ENCODE results near the gene PLCH1. TPM values are rescaled to one million over a fixed set of nuclear protein-coding genes. Genes with fewer than 3 reads are reported as not detected.

Gene PLCH1
- total and polyA plus RNA-seq, 9 of the 15 experiments (the other 6 are each of a cell fraction or from before 2014, with no cell fraction given) = 0.17 to 0.62 (median 0.40) TPM

DNA sequence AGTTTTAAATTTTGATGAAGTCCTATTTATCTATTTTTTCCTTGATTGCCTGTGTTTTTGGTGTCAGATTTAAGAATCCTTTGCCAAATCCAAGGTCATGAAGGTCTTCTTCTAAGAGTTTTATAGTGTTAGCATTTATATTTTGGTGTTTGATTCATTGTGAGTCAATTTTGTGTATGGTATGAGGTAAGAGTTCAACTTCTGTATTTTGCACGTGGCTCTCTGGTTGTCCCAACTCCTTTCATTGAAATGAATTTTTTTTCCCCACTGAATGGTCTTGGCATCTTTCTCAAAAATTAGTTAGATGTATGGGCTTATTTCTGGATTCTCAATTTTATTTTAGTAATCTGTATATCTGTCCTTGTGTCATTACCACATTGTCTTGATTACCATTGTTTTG, 394.3 kb downstream of the PLCH1 start (continued):
- TF ChIP-seq HDAC3 (IDR thresholded peaks at IDR 0.05; ENCODE audit: borderline replicate concordance, partially characterized antibody) = no peak
- TF ChIP-seq BDP1 (IDR thresholded peaks at IDR 0.05; ENCODE audit: insufficient read depth, insufficient read length) = no peak
- no peak for TF ChIP-seq ZNF444 (CRISPR knock-in tag; IDR thresholded peaks at IDR 0.05)
- no peak for TF ChIP-seq IRF2 (CRISPR knock-in tag; IDR thresholded peaks at IDR 0.05)
- no peak for TF ChIP-seq SMARCA4 (IDR thresholded peaks at IDR 0.05)
- TF ChIP-seq, protein P1, sequence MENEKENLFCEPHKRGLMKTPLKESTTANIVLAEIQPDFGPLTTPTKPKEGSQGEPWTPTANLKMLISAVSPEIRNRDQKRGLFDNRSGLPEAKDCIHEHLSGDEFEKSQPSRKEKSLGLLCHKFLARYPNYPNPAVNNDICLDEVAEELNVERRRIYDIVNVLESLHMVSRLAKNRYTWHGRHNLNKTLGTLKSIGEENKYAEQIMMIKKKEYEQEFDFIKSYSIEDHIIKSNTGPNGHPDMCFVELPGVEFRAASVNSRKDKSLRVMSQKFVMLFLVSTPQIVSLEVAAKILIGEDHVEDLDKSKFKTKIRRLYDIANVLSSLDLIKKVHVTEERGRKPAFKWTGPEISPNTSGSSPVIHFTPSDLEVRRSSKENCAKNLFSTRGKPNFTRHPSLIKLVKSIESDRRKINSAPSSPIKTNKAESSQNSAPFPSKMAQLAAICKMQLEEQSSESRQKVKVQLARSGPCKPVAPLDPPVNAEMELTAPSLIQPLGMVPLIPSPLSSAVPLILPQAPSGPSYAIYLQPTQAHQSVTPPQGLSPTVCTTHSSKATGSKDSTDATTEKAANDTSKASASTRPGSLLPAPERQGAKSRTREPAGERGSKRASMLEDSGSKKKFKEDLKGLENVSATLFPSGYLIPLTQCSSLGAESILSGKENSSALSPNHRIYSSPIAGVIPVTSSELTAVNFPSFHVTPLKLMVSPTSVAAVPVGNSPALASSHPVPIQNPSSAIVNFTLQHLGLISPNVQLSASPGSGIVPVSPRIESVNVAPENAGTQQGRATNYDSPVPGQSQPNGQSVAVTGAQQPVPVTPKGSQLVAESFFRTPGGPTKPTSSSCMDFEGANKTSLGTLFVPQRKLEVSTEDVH (IDR thresholded peaks at IDR 0.05; ENCODE audit: low read depth, partially characterized antibody) = no peak
- TF ChIP-seq, protein P2, sequence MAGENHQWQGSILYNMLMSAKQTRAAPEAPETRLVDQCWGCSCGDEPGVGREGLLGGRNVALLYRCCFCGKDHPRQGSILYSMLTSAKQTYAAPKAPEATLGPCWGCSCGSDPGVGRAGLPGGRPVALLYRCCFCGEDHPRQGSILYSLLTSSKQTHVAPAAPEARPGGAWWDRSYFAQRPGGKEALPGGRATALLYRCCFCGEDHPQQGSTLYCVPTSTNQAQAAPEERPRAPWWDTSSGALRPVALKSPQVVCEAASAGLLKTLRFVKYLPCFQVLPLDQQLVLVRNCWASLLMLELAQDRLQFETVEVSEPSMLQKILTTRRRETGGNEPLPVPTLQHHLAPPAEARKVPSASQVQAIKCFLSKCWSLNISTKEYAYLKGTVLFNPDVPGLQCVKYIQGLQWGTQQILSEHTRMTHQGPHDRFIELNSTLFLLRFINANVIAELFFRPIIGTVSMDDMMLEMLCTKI (IDR thresholded peaks at IDR 0.05; ENCODE audit: partially characterized antibody) = no peak

DNA sequence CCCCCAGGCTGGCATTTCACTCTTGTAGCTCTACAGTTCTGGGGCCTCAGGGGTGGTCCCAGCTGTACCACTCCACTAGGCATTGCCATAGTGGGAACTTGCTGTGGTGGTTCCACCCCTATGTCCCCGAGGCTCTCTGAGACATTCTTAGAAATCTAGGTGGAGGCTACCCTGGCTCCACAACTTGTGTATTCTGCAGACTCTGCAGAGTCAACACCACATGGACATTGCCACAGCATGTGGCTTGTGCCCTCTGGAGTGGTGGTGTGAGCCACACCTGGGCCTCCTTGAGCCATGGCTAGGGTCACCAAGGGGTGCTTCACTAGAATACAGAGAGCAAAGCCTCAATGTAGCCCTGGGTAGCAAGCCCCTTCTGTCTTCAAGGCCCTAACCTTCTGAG, 397.0 kb downstream of the PLCH1 start:
- Histone ChIP-seq H3K4me1 (replicated peaks in 1 of 2; ENCODE audit: control insufficient read depth in 2 of 2, insufficient read depth in 2 of 2, low read length in 2 of 2) (no peaks in the 10 kb centered on the region; a peak in 2 of 5 replicates), H3K9me1 (ENCODE audit: control insufficient read depth, insufficient read depth, low read length) (no peaks in the 10 kb centered on the region), H3K4me3 (no peak overlapping the region), H3K4me2 (ENCODE audit: insufficient read depth, low read length) (no peak overlapping the region), H2AFZ (ENCODE audit: low read depth, low read length) (peak overlapping the region; percentile 65), H3K27me3 (ENCODE audit: control insufficient read depth in 2 of 2, insufficient read depth in 2 of 2, low read length in 2 of 2) (no peaks in the 10 kb centered on the region), H3K27ac (ENCODE audit: extremely low read depth, low read depth, low read length) (no peak overlapping the region), H3K79me2 (ENCODE audit: control insufficient read depth, insufficient read depth, low read length) (no peaks in the 10 kb centered on the region), H3K9ac (ENCODE audit: insufficient read depth in 1 of 2, low read depth in 2 of 2, low read length in 2 of 2) (no peak overlapping the region), H4K20me1 (replicated peaks; ENCODE audit: control insufficient read depth, insufficient read depth, low read length) (no peaks in the 10 kb centered on the region), H3K36me3 (ENCODE audit: control insufficient read depth, insufficient read depth, low read length) (no peaks in the 10 kb centered on the region), H3K9me3 (replicated peaks; ENCODE audit: control insufficient read depth, insufficient read depth, low read depth, low read length) (no peaks in the 10 kb centered on the region)
- ChIA-PET CTCF (ENCODE audit: low intra/inter-chr PET ratio) (no interaction called here), POLR2A (no interaction called here)
- no peak for FAIRE-seq
- ATAC-seq = peak; percentile 65
- intact Hi-C loops (cut with micrococcal nuclease) (no loop called here), in situ Hi-C loops (cut with MboI) (no loop called here)
- TF ChIP-seq PHB2 (IDR thresholded peaks at IDR 0.05; ENCODE audit: low read depth) (no peak), SMAD4 (CRISPR knock-in tag; conservative IDR thresholded peaks at IDR 0.05) (no peak), DNMT1 (IDR thresholded peaks at IDR 0.05) (no peak)
- no peak for DNase-seq (ENCODE audit: extremely low read depth in 1 of 4, low spot score in 3 of 4)
- BruUV-seq (replicated peaks) = no TSS peak
- 30% methylated on average over 1 of the region's 1 CpG for WGBS (ENCODE audit: insufficient coverage, low coverage, missing lambda C conversion rate)

Measured in K562 (cell line).